ENCODE data around the gene RFX7.

DNA sequence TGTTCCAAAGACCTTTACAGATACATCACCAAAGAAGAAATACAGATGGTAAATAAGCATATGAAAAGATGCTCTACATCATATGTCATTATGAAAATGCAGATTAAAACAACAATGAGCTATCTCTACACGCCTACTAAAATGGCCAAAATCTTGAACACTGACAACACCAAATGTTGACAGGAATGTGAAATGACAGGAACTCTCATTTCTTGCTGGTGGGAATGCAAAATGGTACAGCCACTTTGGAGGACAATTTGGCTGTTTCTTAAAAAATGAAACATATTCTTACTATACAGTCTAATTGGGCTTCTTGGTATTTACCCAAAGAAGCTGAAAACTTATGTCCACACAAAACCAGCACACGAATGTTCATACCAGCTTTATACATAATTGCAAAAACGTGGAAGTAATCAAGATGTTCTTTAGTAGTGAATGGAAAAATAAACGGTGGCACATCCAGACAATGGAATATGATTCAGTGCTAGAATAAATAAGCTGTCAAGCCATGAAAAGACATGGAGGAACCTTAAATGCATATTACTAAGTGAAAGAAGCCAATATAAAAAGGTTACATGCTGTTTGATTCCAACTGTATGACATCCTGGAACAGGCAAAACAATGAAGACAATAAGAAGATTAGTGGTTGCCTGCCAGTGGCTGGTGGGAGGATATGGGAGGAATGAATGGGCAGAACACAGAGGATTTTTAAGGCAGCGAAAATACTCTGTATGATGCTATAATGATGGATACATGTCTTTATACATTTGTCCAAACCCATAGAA is 169.0 kb downstream of the RFX7 start:
- no peak for TF ChIP-seq POLR2A (IDR thresholded peaks at IDR 0.05)
- TF ChIP-seq, protein P1, sequence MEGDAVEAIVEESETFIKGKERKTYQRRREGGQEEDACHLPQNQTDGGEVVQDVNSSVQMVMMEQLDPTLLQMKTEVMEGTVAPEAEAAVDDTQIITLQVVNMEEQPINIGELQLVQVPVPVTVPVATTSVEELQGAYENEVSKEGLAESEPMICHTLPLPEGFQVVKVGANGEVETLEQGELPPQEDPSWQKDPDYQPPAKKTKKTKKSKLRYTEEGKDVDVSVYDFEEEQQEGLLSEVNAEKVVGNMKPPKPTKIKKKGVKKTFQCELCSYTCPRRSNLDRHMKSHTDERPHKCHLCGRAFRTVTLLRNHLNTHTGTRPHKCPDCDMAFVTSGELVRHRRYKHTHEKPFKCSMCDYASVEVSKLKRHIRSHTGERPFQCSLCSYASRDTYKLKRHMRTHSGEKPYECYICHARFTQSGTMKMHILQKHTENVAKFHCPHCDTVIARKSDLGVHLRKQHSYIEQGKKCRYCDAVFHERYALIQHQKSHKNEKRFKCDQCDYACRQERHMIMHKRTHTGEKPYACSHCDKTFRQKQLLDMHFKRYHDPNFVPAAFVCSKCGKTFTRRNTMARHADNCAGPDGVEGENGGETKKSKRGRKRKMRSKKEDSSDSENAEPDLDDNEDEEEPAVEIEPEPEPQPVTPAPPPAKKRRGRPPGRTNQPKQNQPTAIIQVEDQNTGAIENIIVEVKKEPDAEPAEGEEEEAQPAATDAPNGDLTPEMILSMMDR (IDR thresholded peaks at IDR 0.05) = no peak
